Activated naive CD4-positive, alpha-beta T cell (primary cell): ENCODE data around the gene SCRN2.

ENCODE experiments used
- DNase-seq, 4 experiments: peaks; one replicate each; lab custom pipeline; 2025; lab: John Stamatoyannopoulos, UW

Gene SCRN2

GRCh38 chr17:47840742-47841487, at the start of gene SCRN2:
SCRN2 (minus strand) TSS chr17:47841273; CDS start chr17:47840843, 430 bp downstream.
- peak; percentile 77 to 81 (median 78) for DNase-seq

DNA sequence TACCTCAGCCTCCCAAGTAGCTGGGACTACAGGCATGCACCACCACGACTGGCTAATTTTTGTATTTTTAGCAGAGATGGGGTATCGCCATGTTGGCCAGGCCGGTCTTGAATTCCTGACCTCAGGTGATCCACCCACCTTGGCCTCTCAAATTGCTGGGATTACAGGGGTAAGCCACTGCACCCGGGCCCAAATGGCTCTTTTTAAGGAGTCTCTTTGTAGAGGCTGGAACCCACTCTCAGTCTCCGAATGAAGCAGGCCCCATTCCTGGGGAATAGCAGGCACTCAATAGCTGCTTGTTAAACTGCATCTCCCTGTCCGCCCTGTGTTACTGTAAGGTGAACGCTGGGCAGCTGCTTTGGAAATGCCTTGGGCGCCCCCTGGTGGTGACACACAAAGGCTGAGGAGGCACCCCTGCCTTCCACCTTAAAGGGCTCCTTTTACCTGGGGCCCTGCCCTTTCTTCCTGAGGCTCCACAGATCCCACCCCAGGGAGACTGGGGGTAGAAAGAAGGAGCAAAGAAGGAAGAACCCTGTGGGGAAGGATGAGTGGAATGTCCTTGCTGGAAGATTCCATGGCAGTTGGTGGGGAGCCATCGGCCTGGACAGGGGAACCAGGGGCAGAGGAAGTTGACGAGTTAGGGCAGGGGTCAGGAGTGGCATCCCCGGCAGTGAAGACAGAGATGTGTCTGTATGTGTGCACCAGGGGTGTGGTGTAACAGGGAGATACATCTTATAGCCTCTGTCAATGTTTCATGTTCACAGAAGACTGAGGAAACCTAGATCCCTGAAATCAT, 48.9 kb upstream of the SCRN2 start:
- DNase-seq, result peak; percentile 84 to 97 (median 92)

DNA sequence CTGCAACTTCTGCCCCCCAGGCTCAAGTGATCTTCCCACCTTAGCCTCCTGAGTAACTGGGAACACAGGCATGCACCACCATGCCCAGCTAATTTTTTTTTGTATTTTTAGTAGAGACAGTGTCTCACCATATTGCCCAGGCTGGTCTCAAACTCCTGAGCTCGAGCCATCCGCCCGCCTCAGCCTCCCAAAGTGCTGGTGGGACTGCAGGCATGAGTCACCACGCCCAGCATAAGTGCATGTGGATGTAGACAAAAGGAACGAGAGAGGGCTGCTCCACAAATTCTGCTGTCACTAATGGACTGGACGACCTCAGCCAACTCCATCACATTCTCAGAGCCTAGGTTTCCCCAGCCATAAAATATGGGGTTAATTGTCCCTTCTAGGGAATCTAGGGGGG, 47.2 kb upstream of the SCRN2 start:
- DNase-seq, result no peak

GRCh38 chr17:47884905-47885730, 44.0 kb upstream of the SCRN2 start:
- peak in 1 of 4 experiments; percentile 4 for DNase-seq

DNA sequence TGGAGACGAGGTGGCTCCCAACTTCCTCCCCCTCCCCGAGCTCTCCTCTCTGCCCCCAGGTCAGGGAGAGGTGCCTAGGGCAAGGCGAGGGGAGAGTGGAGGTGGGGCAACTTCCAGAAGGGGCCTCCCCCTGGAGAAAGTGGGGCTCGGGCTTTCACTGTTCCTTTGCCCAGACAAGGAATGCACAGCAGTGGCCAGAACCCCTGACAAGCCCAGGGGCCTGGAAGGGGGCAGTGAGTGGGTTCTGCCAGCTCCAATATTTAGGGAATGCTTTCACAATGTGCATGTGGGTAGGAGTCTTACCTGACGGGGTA, 43.3 kb upstream of the SCRN2 start:
- no peak for DNase-seq

- DNase-seq, result no peak
Measured at GRCh38 chr17:47883589-47884426, 42.7 kb upstream of the SCRN2 start.

- DNase-seq, result no peak
Measured at GRCh38 chr17:47882695-47883588, 41.9 kb upstream of the SCRN2 start.

- no peak for DNase-seq
Measured at GRCh38 chr17:47882247-47882646, 41.2 kb upstream of the SCRN2 start.

GRCh38 chr17:47879776-47880454, 38.8 kb upstream of the SCRN2 start:
- no peak for DNase-seq

DNA sequence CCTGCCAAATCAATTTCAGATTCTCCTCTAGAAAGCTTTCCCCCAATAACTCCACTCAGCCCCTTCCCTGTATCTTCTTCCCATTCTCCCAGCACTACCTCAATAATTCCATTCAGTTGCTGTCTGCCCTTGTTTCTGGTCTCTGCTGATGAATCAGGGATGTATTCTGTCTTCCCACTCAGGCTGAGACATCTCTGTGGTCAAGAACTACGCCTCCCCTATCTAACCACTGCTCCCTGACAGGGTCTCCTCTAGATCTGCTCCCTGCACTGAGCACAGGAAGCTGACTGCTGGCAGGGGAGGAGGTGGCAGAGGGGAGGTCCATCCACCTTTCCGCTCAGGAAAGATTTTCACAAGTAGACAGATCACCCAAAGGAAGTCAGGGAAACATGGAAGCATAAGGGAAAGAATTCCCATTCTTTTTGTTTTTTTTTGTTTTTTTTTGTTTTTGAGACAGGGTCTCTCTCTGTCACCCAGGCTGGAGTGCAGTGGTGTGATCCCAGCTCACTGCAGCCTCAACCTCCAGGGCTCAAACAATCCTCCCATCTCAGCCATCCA, 38.0 kb upstream of the SCRN2 start:
- DNase-seq, result no peak

GRCh38 chr17:47878203-47879027, 37.3 kb upstream of the SCRN2 start:
- DNase-seq, result no peak

DNA sequence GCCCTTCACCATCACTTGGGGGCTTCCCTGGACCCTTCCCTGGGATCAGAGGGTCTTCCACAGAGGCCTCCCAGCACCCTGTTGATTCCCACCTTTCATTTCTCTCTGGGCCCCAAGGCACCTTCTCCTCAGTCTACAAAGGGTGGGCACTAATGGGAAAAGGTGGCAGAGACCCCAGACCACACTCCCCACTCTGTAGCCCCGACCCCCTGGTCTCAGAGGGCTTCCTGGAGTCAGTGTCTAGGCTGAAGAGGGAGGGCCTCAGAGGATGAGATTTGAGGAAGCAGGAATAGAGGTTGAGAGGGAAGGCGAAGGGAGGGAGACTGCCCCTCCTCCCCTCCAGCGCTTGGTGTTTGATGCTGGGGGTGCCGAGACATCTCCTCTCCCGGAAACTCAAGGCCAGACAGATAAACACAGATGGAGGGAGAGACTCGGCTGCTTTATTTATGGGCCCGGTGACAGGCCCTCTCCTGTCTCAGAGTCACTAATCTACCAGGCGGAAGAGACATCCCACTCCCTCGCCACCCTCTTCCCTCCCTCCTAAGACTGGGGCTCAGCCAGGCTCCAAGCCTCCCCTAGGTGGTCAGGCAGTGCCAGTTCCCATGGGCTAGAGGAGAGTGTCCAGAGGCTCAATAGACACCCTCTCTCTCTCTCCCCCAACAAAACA, 36.4 kb upstream of the SCRN2 start:
- DNase-seq, result no peak

- no peak for DNase-seq
Measured at GRCh38 chr17:47875011-47875985, 34.2 kb upstream of the SCRN2 start.

GRCh38 chr17:47873200-47874090, 32.4 kb upstream of the SCRN2 start:
- DNase-seq, result no peak

DNA sequence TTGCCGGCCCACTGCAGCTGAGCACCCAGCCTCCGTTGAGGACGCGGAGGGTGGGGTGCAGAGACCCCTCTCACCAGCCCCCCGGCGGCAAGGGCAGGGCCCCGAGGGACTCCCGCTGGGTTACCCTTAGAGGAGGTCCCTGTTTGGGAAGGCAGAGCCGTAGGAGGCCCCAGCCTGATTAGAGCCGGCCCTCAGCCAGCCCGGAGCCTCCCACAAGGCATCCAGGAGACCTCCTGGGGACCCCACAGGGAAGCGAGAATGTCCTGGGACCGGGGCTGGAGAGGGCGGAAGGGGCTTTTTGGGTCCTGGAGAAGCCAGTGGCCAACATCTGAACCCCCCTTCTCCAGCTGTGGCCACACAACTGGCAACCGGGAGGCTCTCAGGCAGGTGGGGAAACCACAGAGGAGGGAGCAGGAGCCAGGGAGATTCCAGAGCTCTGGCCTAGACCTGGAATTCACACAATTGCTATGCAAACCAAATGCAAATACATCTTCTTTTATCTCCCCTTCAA, 31.6 kb upstream of the SCRN2 start:
- DNase-seq, result no peak
